Stimulated activated CD4-positive, alpha-beta T cell treated with anti-CD3 and anti-CD28 coated beads, Interleukin-12 subunit alpha, Interleukin-12 subunit beta, amount 100 ng/mL, for 48 hours (primary cell): ENCODE data around the gene DIP2A.
A peak's percentile ranks its signal among the peaks of the same experiment; 100 is the strongest.
"Not testable (repeated sequence)": the region's sequence is repeated elsewhere in the genome, so short reads cannot be mapped to it uniquely, and the experiment has no call there.

ENCODE experiments used
- DNase-seq, 3 donors: peaks; one replicate each; pipeline ENCODE4 v3.0.0-alpha.2; 2020; ENCODE audit warnings: low read depth in 2 of 3, low spot score in 1 of 3

DIP2A gene

GRCh38 chr21:46554431-46555224 lies 95.9 kb downstream of the DIP2A start:
- DNase-seq, result no peak

DNA sequence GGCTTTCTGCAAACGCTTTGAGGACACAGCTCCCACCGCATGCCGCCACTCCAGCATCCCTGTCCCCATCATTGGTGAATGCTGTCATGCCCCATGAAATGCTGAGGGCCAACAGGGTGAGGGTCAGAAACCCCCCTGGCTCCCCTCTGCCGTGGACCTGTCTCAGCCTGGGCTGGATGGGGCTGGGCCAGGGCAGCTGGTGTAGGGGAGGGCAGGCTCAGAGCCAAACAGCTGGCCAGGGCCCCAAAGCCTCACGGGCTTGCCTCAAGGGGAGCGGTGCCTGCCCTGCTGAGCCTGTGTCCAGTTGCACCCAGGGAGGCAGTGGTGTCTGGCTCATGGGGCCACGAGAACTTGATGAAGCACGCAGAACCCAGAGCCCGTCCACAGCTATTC lies 96.5 kb downstream of the DIP2A start:
- DNase-seq, result no peak

- DNase-seq, result no peak
Observed at GRCh38 chr21:46555678-46556077, 97.0 kb downstream of the DIP2A start.

GRCh38 chr21:46556802-46557201 lies 98.1 kb downstream of the DIP2A start:
- DNase-seq, result no peak

DNA sequence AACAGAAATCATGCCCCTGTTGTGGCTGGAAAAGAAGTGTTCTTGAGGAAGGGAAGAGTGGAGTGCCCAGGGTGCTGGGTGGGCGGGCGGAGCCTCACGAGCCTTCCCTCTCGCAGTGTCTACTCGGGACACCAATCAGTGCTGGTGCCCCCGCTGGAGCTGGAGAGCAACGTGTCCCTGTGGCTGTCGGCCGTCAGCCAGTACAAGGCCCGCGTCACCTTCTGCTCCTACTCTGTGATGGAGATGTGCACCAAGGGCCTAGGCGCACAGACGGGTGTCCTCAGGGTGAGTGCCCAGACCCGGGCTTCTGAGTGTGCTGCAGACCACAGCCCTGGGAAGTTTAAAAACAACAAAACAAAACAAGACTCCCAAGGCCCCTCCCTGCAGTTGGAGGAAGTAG lies 98.8 kb downstream of the DIP2A start:
- no peak for DNase-seq

- DNase-seq, result no peak
Observed at GRCh38 chr21:46557919-46558392, 99.3 kb downstream of the DIP2A start.

DNA sequence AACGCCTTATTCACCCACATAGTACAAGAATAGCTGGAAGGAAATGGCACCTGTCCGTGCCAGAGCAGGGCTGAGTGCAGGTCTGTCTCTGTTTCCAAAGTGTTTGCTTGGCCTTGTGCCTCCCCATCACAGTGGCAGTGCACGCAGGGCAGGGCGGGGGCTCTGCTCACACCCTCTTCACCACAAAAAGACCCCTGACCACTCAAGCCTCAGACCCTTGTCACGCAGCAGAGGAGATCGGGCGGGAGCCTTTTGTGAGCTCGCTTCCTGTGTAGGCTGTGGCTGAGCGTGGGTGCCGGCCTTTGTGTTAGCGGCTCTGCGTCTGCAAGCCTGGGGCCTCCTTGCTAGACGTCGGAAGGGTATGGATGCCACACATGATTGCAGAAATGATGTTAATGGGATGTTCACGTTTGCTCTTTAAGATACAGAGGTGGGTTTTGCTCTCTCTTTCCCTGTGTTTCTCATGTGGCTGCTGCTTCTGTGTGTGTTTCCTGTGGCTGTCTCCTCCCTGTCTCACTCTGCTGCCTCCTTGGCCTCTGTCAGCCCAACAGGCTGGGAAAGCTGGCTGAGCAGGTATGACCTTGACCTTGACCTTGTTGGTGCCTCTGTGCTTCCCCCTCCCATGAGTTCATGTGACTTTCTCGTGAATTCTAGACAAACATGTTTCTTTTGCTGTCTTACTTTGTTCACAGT lies 100.7 kb downstream of the DIP2A start:
- DNase-seq, result peak; percentile 44 to 59 (median 53)

GRCh38 chr21:46560568-46561444 lies 102.1 kb downstream of the DIP2A start:
- DNase-seq, result no peak

GRCh38 chr21:46561445-46562090 lies 102.9 kb downstream of the DIP2A start:
- DNase-seq, result no peak

DNA sequence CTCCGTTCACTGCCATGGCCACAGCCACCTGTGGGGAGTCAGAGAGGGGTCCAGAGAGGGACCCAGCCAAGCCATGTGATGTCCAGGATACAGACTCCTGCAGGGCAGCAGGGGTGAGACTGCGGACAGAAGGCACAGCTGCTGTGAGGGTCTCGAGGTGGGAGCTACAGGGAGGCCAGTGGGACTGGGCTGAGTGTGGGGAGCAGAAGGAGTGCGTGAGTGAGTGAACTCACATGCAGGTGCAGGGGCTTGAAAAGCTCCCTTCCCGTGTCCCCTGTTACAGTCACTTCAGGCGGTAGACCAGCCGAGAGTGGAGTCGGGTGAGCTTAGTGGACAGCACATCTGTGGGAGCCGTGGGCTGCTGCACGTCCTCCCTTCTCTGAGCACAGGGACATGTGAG lies 103.8 kb downstream of the DIP2A start:
- DNase-seq, result no peak

GRCh38 chr21:46562964-46563607 lies 104.4 kb downstream of the DIP2A start:
- no peak for DNase-seq

DNA sequence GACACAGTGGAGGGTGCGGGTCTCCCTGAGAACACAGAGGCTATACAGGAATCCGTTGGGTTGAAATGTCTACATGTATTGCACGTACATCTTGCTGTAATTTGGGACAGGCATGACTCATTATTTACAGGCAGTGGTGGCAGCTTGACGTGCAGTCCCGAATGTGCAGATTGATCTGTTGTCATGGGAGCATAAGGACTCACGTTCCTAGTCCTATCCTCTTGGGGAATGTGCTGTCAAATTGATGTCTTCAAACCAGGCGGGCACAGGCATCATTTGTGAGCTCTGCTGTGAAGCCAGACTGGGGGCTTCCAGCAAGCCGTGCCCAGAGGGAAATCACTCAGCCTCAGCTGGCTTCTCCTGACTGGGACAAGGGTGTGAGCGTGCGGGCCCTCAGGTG lies 105.7 kb downstream of the DIP2A start:
- DNase-seq, result no peak

- no peak for DNase-seq
Observed at GRCh38 chr21:46567348-46567747, 108.7 kb downstream of the DIP2A start.

DNA sequence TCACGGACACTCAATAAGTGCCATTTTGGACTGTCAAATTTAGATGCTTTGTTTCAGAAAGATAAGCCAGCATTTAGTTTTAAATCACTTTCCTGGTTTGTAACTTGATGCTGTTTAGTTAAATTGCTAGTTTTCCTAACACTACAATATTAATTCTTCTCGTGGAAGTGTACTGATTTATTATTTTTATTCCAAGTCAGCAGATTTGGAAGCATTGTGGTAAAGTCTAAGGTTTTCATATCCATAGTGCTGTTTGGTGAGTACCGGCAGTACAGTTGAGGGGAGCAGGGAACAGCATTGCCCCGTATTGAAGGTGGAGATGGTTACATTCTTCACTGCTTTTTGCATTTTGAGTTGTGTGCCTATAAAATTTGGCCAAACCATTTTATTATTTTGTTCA lies 109.9 kb downstream of the DIP2A start:
- DNase-seq, result no peak

DNA sequence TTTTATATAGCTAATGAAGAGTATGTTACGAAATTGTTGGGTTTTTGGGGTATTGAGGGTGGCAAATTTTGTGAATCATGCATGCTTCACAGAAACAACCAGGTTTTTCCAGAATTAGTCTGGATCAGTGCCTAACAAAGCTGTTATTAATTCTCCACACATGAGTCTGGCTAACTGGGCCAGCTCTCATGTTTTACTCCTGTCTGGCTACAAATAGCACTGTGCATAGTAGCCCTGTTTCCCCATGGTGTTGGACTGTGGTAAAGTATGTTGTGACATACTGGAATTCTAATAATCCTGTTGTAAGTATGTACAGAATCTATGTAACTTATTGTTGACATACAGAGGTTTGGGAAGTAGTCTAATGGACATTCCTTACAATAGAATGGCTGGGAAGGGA lies 110.4 kb downstream of the DIP2A start:
- no peak for DNase-seq

DNA sequence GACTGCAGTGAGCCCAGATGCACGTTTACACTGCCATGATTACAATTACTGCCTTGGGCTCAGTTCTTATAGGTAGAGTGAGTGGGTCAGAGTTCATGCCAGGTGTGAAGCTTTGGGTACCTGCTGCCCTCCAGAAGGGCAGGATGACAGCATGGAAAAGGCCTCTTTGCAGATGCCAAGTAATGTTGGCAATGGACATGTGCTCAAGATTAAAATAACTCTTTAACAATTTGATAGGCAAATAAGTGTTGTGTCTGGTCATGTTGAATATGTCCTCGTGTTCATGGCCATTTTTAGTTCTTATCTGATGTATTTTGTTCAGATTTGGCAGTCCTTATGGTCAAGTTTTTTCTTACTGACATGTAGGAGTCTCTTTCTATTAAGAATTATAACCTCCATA lies 111.4 kb downstream of the DIP2A start:
- no peak for DNase-seq

DNA sequence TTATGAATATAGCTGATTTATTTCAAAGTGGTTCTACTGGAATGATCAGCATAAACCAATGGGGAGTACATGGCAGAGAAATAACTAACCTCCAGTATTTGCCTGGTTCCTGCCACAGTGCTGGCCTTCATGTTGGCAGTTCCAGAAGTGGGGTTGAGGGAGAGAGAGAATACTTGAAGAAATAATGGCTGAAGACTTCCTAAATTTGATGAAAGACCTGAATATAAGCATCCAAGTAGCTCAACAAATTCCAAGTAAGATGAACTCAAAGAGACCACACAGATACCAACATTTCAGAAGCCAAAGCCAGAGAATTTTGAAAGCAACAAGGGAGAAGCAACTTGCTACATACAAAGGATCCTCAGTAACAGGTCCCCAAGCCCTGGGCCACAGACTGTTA lies 111.9 kb downstream of the DIP2A start:
- no peak for DNase-seq

DNA sequence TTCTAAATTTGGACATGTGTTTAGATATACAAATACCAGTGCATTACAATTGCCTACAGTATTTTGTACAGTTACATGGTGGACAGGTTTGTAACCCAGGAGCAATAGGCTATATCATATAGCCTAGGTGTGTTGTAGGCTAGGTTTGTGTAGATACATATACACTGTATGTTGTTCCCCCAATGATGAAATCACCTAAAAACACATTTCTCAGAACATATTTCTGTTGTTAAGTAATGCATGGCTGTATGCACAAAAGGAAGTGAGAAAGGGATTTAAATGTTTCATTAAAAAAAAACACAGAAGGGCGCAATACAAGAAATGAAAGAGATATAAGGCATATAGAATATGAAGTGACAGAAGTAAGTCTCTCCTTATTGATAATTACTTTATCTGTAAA lies 114.2 kb downstream of the DIP2A start:
- DNase-seq, result no peak

GRCh38 chr21:46577786-46578185 lies 119.1 kb downstream of the DIP2A start:
- not testable (repeated sequence) for DNase-seq

GRCh38 chr21:46579394-46579793 lies 120.7 kb downstream of the DIP2A start:
- DNase-seq, result not testable (repeated sequence)
